Liver (tissue), 3 donors: ENCODE results near the gene BMPER.

Source experiments
- TAF1 ChIP-seq: conservative IDR thresholded peaks from 2 replicates; pipeline ENCODE4 v1.6.1; 2016; ENCODE audit warnings: antibody characterized with exemption, mild to moderate bottlenecking
- TF ChIP-seq, protein P1 (sequence below): fragments of 150-350 bp; IDR thresholded peaks from 2 replicates; pipeline ENCODE4 v1.5.1; 2017; ENCODE audit warnings: improper control_type of control experiment, low read depth, low read length; ENCODE audit not compliant: missing input control
- TF ChIP-seq, protein P2 (sequence below): IDR thresholded peaks from 2 replicates; pipeline ENCODE4 v1.6.1; 2016; ENCODE audit warnings: antibody characterized with exemption, mild to moderate bottlenecking
- donor health status: healthy.
- donor health status: healthy.

DNA sequence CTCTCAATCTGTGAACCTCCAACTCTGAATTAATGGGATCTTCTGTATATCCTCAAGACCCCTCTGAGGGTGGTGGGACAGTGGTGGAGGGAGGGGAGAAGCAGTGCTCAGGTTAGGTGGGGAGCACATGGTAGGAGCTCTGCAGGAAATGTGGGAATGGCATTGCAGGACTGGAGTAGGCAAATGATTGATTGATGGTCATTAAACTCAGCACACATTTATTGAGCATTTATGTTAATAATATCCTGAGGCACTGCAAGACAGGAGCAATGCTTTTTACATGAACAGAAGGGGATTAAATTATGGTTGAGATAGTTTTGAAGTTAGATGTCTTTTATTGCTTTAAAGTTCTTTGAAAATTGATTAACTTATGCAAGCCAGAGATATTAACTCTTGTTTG is 14.1 kb downstream of the BMPER start:
- TF ChIP-seq, protein P1, sequence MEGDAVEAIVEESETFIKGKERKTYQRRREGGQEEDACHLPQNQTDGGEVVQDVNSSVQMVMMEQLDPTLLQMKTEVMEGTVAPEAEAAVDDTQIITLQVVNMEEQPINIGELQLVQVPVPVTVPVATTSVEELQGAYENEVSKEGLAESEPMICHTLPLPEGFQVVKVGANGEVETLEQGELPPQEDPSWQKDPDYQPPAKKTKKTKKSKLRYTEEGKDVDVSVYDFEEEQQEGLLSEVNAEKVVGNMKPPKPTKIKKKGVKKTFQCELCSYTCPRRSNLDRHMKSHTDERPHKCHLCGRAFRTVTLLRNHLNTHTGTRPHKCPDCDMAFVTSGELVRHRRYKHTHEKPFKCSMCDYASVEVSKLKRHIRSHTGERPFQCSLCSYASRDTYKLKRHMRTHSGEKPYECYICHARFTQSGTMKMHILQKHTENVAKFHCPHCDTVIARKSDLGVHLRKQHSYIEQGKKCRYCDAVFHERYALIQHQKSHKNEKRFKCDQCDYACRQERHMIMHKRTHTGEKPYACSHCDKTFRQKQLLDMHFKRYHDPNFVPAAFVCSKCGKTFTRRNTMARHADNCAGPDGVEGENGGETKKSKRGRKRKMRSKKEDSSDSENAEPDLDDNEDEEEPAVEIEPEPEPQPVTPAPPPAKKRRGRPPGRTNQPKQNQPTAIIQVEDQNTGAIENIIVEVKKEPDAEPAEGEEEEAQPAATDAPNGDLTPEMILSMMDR, result no peak
- no peak for TF ChIP-seq TAF1
- TF ChIP-seq, protein P2, sequence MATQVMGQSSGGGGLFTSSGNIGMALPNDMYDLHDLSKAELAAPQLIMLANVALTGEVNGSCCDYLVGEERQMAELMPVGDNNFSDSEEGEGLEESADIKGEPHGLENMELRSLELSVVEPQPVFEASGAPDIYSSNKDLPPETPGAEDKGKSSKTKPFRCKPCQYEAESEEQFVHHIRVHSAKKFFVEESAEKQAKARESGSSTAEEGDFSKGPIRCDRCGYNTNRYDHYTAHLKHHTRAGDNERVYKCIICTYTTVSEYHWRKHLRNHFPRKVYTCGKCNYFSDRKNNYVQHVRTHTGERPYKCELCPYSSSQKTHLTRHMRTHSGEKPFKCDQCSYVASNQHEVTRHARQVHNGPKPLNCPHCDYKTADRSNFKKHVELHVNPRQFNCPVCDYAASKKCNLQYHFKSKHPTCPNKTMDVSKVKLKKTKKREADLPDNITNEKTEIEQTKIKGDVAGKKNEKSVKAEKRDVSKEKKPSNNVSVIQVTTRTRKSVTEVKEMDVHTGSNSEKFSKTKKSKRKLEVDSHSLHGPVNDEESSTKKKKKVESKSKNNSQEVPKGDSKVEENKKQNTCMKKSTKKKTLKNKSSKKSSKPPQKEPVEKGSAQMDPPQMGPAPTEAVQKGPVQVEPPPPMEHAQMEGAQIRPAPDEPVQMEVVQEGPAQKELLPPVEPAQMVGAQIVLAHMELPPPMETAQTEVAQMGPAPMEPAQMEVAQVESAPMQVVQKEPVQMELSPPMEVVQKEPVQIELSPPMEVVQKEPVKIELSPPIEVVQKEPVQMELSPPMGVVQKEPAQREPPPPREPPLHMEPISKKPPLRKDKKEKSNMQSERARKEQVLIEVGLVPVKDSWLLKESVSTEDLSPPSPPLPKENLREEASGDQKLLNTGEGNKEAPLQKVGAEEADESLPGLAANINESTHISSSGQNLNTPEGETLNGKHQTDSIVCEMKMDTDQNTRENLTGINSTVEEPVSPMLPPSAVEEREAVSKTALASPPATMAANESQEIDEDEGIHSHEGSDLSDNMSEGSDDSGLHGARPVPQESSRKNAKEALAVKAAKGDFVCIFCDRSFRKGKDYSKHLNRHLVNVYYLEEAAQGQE, result no peak
